ENCODE measurements around the gene GPHN.
"Not testable (repeated sequence)": the region's sequence is repeated elsewhere in the genome, so short reads cannot be mapped to it uniquely, and the experiment has no call there.

The GPHN gene

GRCh38 chr14:66827182-66827581 is 319.2 kb downstream of the GPHN start:
- no peak for DNase-seq

GRCh38 chr14:66831173-66831572 is 323.2 kb downstream of the GPHN start:
- no peak for DNase-seq

- DNase-seq, result no peak
Measured at GRCh38 chr14:66833816-66834215, 325.9 kb downstream of the GPHN start.

DNA sequence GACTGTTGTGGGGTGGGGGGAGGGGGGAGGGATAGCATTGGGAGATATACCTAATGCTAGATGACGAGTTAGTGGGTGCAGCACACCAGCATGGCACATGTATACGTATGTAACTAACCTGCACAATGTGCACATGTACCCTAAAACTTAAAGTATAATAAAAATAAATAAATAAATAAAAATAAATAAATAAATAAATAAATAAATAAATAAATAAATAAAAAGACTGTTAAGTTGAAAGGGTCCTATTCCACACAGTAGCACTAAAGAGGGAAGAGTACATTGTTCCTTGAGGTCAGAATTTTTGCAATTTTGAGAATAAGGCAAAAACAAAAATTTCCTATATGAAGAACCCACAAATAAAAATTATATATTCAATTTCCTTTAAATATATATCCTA is 329.5 kb downstream of the GPHN start:
- not testable (repeated sequence) for DNase-seq

DNA sequence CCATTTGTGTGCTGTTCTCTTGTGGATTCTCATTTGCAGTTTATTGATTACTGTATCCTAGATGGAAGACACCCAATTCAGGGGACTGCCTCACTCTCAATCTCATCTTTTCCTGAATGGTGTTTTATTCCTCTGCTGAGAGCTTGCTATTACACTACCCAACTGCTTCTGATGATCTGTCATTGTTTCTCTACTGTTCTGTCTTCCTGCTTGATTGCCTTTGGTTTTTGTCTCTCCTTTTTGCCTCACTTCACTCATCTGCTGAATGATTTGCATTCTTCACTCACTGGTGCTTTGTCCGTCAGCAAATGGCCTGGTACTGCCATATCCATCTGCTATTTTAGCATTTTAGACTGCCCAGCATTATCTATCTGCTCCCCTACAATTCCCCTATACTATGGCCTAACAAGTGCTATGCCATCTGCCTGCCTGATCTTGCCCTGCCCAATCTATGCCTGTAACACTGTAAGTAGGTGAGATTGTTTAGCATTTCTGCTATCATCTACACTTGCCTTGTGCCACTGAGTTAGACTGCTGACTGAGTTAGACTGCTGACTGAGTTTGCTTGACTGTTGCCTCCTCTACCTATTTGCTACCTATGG is 335.1 kb downstream of the GPHN start:
- DNase-seq, result no peak

GRCh38 chr14:66850258-66850888 is 342.4 kb downstream of the GPHN start:
- no peak for DNase-seq

DNA sequence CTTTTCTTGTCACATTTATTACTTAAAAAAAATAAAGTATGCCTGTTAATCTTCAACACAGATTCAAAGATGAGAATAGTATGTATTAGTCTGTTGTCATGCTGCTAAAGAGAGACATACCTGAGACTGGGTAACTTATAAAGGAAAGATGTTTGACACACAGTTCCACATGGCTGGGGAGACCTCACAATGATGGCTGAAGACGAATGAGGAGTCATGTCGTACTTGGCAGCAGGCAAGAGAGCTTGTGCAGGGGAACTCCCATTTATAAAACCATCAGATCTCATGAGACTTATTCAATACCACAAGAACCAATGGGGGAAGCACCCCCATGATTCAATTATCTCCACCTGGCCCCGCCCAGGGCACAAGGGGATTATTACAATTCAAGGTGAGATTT is 345.4 kb downstream of the GPHN start:
- DNase-seq, result no peak

DNA sequence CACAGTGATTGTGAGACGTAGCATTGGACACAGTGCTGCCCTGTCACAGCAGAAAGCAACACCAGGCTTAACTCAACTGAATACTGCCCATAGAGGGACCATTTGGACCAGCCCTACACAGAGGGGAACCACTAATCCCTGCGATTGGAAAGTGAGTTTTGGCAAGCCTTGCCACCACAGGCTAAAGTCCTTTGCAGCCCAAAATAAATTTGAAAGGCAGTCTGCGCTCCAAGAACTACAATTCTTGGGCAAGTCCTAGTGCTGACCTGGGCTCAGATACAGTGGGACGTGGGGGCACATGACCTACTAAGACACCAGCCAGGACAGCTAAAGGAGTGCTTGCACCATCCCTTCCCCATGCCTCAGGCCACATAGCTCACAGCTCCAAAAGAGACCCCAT is 349.9 kb downstream of the GPHN start:
- DNase-seq, result no peak

GRCh38 chr14:66859063-66859671 is 351.2 kb downstream of the GPHN start:
- DNase-seq, result no peak

GRCh38 chr14:66881596-66881995 is 373.6 kb downstream of the GPHN start:
- DNase-seq, result no peak

DNA sequence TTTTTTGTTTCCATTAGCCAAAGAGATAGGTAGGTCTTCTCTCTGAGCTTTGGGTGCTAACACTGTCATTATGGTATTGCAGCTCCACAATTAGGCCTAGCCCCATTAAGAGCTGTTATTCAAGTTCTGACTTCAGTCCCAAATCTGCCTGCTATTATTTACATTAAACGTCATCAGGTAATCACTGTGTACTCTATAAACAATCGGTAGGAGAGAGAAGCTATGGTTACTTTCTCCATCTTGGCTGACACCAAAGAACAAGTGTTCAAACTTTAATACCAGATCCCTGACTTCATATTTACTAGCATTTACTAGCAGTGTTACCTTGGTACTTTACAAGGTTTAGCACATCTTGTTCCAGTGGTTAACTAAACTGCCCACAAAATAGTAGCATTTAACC is 376.2 kb downstream of the GPHN start:
- DNase-seq, result no peak

GRCh38 chr14:66900719-66901118 is 392.8 kb downstream of the GPHN start:
- no peak for DNase-seq

DNA sequence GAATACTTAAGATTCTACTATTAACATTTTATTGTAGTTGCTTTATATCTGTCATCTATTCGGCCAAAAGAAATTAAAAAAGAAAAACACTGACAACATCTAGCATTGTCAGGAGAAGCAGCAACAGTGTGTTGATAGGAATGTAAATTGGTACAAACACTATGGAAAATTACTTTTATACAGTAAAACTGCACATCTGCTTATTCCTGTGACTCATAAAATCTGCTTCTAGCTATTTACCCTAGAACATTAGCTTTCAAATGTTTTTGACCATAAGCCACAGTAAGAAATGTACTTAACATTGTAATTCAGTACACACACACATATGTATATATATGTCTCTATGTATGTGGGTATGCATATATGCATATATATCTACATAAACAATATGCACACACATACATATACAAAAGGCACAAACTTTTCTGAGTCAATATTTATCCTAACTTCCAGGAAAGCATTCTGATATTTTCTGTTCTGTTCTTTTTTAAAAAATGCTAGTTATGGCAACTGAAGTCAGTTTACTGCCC is 402.4 kb downstream of the GPHN start:
- DNase-seq, result no peak

DNA sequence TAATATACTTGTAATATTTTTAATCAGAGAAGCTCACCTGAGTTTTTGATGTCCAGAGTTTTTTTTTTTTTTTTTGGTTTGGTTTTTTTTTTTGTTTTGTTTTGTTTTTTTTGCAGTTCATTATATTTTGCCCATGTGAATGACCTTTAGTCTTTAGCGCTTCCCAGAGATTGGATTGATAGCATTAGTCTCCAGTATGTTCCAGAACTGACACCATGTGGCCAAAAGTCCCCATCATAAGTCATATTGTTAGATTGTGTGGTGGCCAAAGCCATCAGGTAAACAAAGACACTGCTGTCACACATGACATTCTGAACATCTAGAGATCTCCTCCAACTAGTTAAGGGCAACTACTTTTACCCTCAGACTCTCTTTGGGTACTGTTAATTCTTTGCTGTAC is 408.5 kb downstream of the GPHN start:
- DNase-seq, result no peak

GRCh38 chr14:66918527-66918926 is 410.6 kb downstream of the GPHN start:
- DNase-seq, result no peak

DNA sequence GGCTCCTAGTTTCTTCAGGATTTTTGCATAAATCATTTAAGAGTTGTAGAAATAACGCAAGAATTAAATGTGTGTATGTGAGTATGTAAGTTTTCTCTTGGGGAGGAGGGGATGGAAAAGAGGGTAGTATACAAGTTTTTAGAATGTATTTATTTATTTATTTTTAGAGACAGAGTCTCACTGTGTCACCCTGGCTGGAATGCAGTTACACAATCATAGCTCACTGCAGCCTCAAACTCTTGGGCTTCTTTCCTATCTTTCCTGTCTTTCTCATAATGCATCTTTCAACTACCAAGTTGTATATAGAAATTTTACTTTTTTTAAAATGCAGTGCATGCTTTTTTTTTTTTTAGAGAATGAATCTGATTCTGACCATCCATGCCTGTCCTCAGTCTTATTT is 412.2 kb downstream of the GPHN start:
- DNase-seq, result no peak

DNA sequence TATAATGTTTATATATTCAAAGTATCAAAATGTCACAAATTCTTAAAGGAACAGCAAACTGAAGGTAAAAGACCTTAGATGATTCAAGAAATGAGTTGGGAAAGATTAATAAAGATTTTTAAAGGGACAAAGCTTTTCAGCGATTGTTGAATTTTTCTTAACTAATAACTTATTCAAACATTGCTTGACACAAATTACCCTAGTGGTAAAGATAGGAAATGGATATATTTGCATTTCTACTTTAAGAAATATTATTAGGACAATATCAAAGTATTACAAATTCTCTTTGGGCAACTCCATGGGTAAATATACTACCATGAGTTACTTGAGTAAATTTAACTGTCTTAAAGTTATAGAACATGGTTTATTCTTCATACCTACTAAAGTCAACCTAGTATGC is 415.3 kb downstream of the GPHN start:
- DNase-seq, result no peak

GRCh38 chr14:66939409-66939808 is 431.5 kb downstream of the GPHN start:
- no peak for DNase-seq

GRCh38 chr14:66944872-66945271 is 436.9 kb downstream of the GPHN start:
- no peak for DNase-seq

- DNase-seq, result no peak
Measured at GRCh38 chr14:66955159-66955558, 447.2 kb downstream of the GPHN start.

DNA sequence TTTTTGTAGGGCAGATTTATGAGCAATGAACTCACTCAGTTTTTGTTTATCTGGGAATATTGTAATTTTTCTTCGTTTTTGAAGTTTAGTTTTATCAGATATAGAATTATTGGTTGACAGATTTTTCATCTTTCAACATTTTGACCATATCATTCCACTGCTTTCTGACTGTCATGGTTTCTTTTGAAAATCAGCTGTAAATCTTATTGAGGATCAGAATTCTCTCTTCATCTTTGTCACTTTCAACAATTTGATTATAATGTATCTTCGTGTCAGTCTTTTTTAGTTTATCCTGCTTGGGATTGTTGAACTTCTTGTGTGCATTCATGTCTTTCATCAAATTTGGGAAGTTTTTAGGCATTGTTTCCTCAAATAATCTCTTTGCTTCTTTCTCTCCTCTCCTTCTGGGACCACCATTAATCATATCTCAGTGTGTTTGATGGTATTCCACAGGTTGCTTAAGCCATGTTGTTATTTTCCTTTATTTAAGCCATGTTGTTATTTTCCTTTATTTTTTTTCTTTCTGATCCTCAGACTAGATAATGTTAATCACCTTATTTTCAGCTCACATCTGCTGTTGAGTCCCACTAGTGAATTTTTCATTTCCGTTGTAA is 451.6 kb downstream of the GPHN start:
- DNase-seq, result no peak

DNA sequence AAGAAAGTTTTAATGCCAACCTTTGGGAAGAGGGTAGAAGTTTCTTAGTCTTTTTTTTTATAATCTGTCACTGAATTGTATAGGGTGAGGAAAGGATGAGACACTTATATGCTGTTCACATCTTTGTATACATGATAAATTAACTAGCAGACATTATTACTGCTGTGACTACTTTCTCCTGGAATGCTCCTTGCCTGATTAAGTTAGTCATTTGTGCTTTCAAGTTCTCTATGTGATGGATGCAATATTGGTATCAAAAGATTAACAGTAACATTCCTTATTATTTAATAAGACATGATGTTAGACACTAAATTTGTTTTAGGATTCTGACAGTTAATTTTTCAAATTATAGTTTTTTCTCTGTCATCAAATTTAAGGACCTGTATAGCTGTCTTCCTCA is 457.9 kb downstream of the GPHN start:
- no peak for DNase-seq

DNA sequence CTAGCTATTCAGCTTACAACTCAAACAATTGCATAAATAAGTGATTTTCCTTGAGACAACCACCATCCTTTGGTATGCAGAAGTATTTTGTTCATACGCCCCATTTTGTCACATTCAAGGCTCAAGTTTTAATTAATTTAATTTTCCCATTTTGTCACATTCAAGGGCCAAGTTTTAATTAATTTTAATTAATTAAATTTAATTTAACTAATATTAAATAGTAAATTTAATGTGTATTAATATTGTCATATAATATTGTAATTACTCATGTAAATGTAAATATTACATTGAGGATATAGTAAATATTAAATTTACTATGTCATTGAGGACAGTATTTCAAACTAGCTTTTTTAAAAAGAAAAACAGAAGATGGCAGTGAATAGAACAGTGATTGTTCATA is 464.5 kb downstream of the GPHN start:
- no peak for DNase-seq

- no peak for DNase-seq
Measured at GRCh38 chr14:66974397-66975025, 466.6 kb downstream of the GPHN start.
